Renal cortex interstitium (tissue), 11 donors: Measurements from ENCODE around the gene CDCA7. TPM values are rescaled to one million over a fixed set of nuclear protein-coding genes. Genes with fewer than 3 reads are reported as not detected.

Source experiments
- DNase-seq, 11 donors: peaks; one replicate each; pipeline ENCODE4 v3.0.0-alpha.2; 2013; ENCODE audit warnings: low read depth in 9 of 11, low spot score in 4 of 11; ENCODE audit errors: extremely low read depth in 1 of 11
- polyA plus RNA-seq, 3 donors: library from polyadenylated mRNA; unstranded; fragments of 120-200 nt; gene quantifications; one replicate each; pipeline ENCODE4 v1.2.1, GENCODE V29; 2013; ENCODE audit not compliant: insufficient read length in 3 of 3

The CDCA7 gene
- polyA plus RNA-seq, 3 donors, result 31.4 to 42.9 (median 39.8) TPM

- DNase-seq, result no peak
Measured at GRCh38 chr2:173417341-173417740, 62.7 kb downstream of the CDCA7 start.

GRCh38 chr2:173417802-173418201 is 63.1 kb downstream of the CDCA7 start:
- no peak for DNase-seq
